Measurements from ENCODE around the gene THRB. TPM values are rescaled to one million over a fixed set of nuclear protein-coding genes. Genes with fewer than 3 reads are reported as not detected.

Gene THRB
- total RNA-seq, 1 experiment from 2014 or later, result 5.8 TPM

GRCh38 chr3:24372559-24373197 is 122.0 kb downstream of the THRB start (continued):
- no peak for TF ChIP-seq ELF4 (CRISPR knock-in tag; IDR thresholded peaks at IDR 0.05; ENCODE audit: low read depth)

DNA sequence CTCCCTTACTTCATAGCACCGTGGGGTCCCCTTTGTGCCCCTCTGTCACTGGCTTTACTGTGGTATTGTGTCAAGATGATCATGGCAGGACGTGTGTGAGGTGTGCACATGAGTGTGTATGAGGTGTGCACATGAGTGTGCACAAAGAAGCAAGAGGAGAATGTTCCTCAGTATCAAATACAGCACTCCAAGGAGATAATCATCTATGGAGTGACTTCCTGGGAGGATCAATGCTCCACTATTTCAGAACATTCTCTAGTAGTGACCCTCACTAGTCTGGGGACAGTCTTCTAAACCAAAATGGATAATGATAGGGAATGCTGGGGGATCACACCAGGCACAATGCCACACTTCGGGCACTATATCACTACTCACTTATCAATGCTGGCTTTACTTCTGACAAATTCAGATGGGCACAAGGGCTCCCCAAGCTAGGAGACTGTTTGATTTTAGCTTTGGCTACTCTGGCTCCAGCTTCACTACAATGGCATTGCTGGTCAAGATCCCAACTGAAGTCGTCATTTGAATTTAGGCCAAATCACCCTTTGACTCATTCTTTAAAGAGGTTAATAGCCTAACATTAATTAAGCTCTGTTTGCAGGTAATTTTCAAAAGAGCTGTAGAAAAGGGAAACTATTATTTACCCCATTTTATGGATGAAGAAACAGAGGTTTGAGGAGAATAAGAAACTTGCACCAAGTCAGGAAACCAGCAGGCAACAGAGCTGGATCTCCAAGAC is 124.1 kb downstream of the THRB start:
- TF ChIP-seq ZNF396 (CRISPR knock-in tag; IDR thresholded peaks at IDR 0.05; ENCODE audit: borderline replicate concordance), result no peak
- TF ChIP-seq, protein P1, sequence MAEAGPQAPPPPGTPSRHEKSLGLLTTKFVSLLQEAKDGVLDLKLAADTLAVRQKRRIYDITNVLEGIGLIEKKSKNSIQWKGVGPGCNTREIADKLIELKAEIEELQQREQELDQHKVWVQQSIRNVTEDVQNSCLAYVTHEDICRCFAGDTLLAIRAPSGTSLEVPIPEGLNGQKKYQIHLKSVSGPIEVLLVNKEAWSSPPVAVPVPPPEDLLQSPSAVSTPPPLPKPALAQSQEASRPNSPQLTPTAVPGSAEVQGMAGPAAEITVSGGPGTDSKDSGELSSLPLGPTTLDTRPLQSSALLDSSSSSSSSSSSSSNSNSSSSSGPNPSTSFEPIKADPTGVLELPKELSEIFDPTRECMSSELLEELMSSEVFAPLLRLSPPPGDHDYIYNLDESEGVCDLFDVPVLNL (CRISPR knock-in tag; IDR thresholded peaks at IDR 0.05; ENCODE audit: borderline replicate concordance, low read depth), result no peak
- TF ChIP-seq ATF6 (CRISPR knock-in tag; IDR thresholded peaks at IDR 0.05), result no peak
- TF ChIP-seq ESRRA (CRISPR knock-in tag; IDR thresholded peaks at IDR 0.05; ENCODE audit: borderline replicate concordance), result no peak
- TF ChIP-seq KAT7 (CRISPR knock-in tag; IDR thresholded peaks at IDR 0.05; ENCODE audit: borderline replicate concordance), result no peak
- no peak for TF ChIP-seq CREB1 (CRISPR knock-in tag; IDR thresholded peaks at IDR 0.05)
- TF ChIP-seq, protein P2, sequence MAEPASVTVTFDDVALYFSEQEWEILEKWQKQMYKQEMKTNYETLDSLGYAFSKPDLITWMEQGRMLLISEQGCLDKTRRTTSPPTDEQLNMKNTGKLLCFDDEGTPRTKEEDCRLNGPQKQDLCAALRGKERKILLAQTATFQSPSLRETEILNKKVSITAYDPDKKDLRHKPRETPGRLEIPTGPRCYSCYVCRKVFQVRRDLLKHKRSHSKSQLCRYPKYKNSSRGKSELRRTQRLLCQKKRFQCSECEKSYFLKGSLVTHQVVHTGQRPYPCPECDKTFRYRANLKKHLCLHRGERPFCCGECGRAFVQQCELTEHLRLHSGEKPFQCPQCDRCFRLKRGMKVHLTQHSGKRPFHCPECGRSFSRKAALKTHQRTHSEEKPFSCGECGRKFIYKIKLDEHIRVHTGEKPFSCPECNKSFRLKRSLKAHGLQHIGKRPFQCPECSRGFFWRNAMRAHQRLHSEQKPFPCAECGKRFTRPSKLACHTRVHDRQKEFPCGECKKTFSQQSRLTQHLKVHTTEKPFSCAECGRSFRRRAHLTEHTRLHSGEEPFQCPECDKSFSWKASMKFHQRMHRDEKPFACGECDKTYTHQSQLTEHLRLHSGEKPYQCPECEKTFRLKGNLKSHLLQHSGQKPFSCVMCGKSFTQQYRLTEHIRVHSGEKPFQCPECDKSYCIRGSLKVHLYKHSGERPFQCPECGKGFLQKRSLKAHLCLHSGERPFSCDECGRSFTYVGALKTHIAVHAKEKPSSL (CRISPR knock-in tag; conservative IDR thresholded peaks at IDR 0.05), result no peak
- no peak for TF ChIP-seq SMAD3 (CRISPR knock-in tag; IDR thresholded peaks at IDR 0.05; ENCODE audit: borderline replicate concordance)
- TF ChIP-seq JAZF1 (CRISPR knock-in tag; IDR thresholded peaks at IDR 0.05), result no peak
- no peak for TF ChIP-seq NFE2L1 (CRISPR knock-in tag; IDR thresholded peaks at IDR 0.05)
- no peak for TF ChIP-seq ELF4 (CRISPR knock-in tag; IDR thresholded peaks at IDR 0.05; ENCODE audit: low read depth)
- TF ChIP-seq HMGA2 (CRISPR knock-in tag; IDR thresholded peaks at IDR 0.05), result no peak
- no peak for TF ChIP-seq ZNF416 (CRISPR knock-in tag; IDR thresholded peaks at IDR 0.05)
- TF ChIP-seq ZNF263 (CRISPR knock-in tag; IDR thresholded peaks at IDR 0.05; ENCODE audit: low read depth), result no peak
- no peak for TF ChIP-seq NR3C1 (CRISPR knock-in tag; conservative IDR thresholded peaks at IDR 0.05; ENCODE audit: low read depth)
- TF ChIP-seq, protein P3, sequence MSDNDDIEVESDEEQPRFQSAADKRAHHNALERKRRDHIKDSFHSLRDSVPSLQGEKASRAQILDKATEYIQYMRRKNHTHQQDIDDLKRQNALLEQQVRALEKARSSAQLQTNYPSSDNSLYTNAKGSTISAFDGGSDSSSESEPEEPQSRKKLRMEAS (CRISPR knock-in tag; IDR thresholded peaks at IDR 0.05), result no peak
- ATAC-seq, result no peak

DNA sequence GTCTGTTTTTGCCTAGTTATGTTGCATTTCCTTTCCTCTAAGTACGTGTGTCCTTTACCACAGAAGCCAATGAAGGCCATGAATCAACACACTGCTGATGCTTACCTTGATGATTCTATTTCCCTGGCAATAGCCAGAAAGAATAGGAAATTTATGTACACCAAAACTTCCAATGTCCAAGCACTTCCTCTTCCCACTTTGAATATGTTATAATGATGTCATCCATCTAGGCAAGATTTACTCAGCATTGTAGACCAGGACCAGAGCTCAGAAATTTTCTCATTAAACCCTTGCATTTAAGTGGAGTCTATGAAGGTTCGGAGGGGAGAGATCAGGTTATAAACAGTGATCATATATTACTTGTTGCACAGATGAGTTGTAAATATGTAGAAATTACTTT is 126.0 kb downstream of the THRB start:
- no peak for ATAC-seq
- DNase-seq (ENCODE audit: low spot score), result no peak
- no peaks in the 10 kb centered on the region for H3K27me3 Mint-ChIP-seq (ENCODE audit: low read depth)
- no peak overlapping the region for H3K4me3 Mint-ChIP-seq
- CTCF ChIA-PET, result no interaction called here
- H3K27ac Mint-ChIP-seq, result no peak overlapping the region
- peaks cover 5% of the 10 kb centered on the region for H3K4me1 Mint-ChIP-seq
- no peaks in the 10 kb centered on the region for H3K9me3 Mint-ChIP-seq
- POLR2A ChIA-PET, result no interaction called here
- H3K36me3 Mint-ChIP-seq, result no peaks in the 10 kb centered on the region
- TF ChIP-seq, protein P4, sequence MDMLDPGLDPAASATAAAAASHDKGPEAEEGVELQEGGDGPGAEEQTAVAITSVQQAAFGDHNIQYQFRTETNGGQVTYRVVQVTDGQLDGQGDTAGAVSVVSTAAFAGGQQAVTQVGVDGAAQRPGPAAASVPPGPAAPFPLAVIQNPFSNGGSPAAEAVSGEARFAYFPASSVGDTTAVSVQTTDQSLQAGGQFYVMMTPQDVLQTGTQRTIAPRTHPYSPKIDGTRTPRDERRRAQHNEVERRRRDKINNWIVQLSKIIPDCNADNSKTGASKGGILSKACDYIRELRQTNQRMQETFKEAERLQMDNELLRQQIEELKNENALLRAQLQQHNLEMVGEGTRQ (CRISPR knock-in tag; IDR thresholded peaks at IDR 0.05), result no peak
- TF ChIP-seq IRF2 (CRISPR knock-in tag; IDR thresholded peaks at IDR 0.05; ENCODE audit: borderline replicate concordance, low read depth) (no peak), SMAD4 (CRISPR knock-in tag; IDR thresholded peaks at IDR 0.05) (no peak), ATF1 (CRISPR knock-in tag; IDR thresholded peaks at IDR 0.05) (no peak), ETV6 (CRISPR knock-in tag; IDR thresholded peaks at IDR 0.05) (no peak), CBFB (CRISPR knock-in tag; IDR thresholded peaks at IDR 0.05; ENCODE audit: low read depth) (no peak), TEAD4 (CRISPR knock-in tag; IDR thresholded peaks at IDR 0.05) (no peak)
- TF ChIP-seq, protein P5, sequence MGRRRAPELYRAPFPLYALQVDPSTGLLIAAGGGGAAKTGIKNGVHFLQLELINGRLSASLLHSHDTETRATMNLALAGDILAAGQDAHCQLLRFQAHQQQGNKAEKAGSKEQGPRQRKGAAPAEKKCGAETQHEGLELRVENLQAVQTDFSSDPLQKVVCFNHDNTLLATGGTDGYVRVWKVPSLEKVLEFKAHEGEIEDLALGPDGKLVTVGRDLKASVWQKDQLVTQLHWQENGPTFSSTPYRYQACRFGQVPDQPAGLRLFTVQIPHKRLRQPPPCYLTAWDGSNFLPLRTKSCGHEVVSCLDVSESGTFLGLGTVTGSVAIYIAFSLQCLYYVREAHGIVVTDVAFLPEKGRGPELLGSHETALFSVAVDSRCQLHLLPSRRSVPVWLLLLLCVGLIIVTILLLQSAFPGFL (CRISPR knock-in tag; IDR thresholded peaks at IDR 0.05; ENCODE audit: borderline replicate concordance), result no peak
- TF ChIP-seq, protein P6, sequence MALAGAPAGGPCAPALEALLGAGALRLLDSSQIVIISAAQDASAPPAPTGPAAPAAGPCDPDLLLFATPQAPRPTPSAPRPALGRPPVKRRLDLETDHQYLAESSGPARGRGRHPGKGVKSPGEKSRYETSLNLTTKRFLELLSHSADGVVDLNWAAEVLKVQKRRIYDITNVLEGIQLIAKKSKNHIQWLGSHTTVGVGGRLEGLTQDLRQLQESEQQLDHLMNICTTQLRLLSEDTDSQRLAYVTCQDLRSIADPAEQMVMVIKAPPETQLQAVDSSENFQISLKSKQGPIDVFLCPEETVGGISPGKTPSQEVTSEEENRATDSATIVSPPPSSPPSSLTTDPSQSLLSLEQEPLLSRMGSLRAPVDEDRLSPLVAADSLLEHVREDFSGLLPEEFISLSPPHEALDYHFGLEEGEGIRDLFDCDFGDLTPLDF (CRISPR knock-in tag; IDR thresholded peaks at IDR 0.05), result no peak

More for the DNA sequence above, 124.1 kb downstream of the THRB start:
- Mint-ChIP-seq H3K36me3 (no peaks in the 10 kb centered on the region), H3K4me3 (no peak overlapping the region), H3K4me1 (peaks cover 6% of the 10 kb centered on the region), H3K9me3 (no peaks in the 10 kb centered on the region), H3K27me3 (ENCODE audit: low read depth) (no peaks in the 10 kb centered on the region), H3K27ac (no peak overlapping the region)
- DNase-seq (ENCODE audit: low spot score), result no peak
- ChIA-PET CTCF (no interaction called here), POLR2A (no interaction called here)
